NCI-H1694 (cell line): ENCODE results near the gene PRR14.

Experiments used
- DNase-seq: peaks from one replicate; lab custom pipeline; 2025; lab: John Stamatoyannopoulos, UW

PRR14 gene

DNA sequence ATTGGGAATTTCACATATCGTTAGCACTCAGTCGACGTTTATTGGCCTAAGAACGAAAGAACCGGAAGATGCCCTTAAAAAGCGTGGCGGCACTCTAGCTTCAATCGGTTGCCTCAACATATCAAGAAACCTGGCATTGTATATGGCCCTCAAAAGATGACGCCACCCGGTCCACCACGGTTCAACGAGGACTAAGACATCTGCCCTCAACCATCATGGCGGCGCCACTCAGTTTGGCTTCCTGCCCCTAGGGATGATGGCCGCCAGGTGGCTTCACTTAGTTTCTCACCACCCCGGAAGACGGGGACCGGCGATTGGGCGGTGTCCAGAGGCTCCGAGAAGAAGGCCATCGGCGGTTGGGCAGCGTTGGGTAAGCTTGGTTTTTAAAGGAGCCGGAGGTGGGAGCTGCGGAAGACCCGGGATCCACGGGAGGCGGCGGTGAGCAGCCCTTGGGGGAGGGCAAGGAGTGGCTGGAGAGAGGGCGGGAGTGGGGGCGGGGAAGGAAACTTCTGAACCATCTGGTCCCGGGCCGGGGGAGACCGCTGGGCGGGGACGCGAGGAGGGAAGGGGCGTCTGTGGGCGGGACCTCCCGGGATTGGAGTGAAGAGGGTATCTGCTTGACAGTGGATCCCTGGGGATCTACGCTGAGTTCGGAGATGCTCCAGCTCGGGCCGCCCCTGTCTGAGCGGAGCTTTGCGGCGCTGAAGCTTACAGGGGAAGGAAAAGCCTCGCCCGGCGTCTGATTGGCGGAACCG is at the start of gene PRR14:
PRR14 (plus strand) TSS at position 592 of the 755 bp plus-strand sequence. CDS start 686 bp downstream, outside the sequence.
- peak; percentile 95 for DNase-seq

- DNase-seq, result no peak
These were observed 48.8 kb upstream of the PRR14 start for GRCh38 chr16:30601966-30602365.

GRCh38 chr16:30602616-30603277 is 48.0 kb upstream of the PRR14 start:
- DNase-seq, result no peak

GRCh38 chr16:30603945-30604315 is 46.8 kb upstream of the PRR14 start:
- DNase-seq, result no peak

- no peak for DNase-seq
These were observed 46.3 kb upstream of the PRR14 start for GRCh38 chr16:30604316-30604947.

- DNase-seq, result no peak
These were observed 45.6 kb upstream of the PRR14 start for GRCh38 chr16:30605158-30605557.

- DNase-seq, result no peak
These were observed 44.8 kb upstream of the PRR14 start for GRCh38 chr16:30606004-30606403.

DNA sequence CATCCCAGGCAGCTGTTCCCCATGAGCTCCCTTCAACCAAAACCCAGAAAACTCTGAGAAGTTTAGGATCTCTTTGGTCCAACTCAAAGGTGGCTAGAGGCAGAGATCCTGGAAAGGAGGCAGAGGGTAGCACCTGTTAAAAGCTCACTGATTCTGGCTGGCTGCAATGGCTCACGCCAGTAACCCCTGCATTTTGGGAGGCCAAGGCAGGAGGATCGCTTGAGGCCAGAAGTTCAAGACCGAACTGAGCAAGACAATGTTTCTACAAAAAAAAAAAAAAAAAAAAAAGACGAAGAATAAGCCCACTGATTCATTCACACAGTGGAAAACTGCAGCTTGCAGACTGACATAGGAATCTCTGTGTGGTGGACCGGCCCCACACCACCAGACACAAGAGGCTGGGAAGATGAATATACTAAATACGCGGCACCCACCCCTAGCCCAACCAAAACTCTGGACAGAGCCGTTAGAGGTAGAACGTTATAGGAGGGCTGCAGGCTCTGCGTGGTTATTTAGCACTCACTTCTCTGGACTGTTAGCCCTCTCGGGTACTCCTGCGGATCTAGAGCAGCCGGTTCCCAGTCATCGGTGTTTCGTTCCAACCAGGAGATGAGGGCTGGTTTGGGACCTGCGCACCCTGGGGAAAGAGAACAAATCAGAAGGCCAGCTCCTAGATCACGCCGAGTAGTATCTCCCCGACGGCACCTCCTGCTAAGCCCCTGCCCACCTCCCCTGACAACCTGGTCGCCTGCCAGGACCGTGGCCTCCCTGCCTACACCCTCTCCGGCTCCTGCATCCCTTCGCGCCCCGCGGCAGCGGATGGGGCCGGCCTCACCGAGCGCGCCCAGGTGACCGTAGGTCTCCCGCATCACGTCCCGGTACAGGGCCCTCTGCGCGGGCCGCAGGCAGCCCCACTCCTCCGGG is 41.5 kb upstream of the PRR14 start:
- DNase-seq, result no peak

DNA sequence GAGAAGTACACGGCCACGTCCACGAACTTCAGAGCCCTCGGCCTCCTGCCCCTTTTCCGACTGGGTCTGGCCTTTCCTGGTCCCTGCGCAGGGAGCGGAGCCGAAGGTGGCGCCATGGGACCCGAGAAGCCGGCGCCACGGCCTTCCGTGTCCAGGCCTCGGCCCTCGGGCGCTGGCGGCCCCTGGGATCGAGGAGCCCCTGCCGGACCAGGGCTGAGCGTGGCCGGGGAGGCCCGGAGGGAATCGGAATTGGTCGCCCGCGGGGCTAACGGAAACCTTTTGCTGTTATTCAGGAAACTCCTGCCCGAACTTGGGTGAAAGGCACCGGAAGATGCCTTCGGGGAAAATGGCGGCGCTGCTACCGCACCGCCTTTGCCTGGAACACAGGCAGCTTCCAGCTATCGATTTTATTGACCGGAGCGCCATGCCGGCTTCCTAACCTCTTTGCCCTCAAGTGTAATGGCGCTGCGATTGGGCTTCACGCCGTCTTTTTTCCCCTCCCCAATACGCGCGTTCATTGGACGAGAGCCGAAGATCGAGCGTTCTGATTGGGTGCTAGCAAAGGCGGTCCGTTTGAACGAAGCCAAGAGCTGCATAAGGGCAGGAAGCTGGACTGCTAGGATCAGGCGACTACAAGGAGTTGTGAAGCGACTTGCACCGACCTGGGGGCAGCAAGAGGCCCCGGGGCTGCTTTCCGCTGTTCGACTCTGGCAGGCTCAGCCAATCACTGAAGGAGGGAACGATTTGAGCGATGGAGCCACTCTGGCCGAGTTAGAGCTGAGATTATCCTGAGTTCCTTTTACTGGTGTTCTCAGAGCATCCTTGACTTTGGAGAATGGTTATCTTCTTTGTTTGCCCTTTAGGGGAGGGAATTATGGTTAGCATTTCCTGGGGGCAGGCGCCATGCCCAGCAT is 40.6 kb upstream of the PRR14 start, which contains the start of gene ZNF689:
ZNF689 (minus strand) TSS at position 464 of the 914 bp plus-strand sequence; CDS start at position 116, 348 bp downstream.
- DNase-seq, result peak; percentile 93

- DNase-seq, result peak; percentile 18
These were observed 35.2 kb upstream of the PRR14 start for GRCh38 chr16:30615358-30616091.

DNA sequence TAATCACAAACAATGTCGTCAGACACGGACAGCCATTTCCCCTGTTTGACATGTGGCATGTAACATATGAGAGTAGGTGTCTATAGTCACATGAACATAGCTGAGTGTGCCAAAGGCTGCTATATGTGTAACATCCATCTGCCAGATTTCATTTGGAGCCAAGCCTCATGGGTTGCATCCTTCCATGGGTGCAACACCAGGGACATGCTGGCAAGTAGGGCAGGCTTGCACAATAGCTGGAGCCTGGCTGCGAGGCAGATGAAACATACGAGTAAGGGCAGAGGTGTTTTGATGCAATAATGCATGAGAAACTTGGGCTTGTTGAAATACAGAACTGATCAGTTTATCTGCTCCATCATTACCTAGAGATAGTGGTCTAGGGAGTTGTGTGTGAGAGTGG is 31.6 kb upstream of the PRR14 start:
- peak; percentile 61 for DNase-seq

DNA sequence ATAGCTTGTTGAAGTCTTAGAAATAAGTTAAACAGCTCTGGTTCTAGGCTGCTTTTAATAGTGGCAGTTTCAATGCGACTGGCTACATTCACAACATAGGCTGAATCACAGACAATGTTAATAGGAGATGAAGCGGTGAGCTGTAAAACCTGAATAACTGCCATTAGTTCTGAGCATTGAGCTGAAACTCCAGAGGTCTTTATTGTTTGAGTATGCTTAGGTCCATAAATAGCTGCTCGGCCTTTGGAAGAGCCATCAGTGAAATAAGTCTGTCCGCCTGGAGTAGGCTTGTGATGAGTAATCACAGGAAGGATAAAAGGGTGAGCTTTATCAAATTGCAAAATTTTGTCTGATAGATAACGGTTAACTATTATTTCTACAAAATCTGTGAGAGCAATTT is 31.1 kb upstream of the PRR14 start:
- no peak for DNase-seq

- DNase-seq, result no peak
These were observed 30.6 kb upstream of the PRR14 start for GRCh38 chr16:30620169-30620568.

DNA sequence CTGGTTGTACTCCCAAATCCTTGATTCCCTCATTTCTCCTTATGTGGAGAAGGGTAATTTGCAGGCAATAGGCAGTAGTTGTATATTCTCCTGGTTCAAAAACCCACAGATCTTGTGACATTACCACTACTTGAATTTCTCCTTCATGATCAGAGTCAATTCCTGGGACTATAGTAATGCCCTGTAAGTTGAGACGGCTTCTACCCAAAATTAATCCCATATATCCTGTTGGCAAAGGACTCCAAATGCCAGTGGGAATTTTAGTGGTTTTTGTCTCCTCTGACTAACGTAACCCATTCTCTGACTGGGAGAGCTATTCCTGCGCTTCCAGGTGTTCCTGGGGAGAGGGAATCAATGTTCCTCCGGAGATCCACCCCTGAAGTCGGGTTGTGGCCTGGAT is 29.0 kb upstream of the PRR14 start:
- no peak for DNase-seq

GRCh38 chr16:30622455-30623032 is 28.2 kb upstream of the PRR14 start:
- DNase-seq, result no peak

DNA sequence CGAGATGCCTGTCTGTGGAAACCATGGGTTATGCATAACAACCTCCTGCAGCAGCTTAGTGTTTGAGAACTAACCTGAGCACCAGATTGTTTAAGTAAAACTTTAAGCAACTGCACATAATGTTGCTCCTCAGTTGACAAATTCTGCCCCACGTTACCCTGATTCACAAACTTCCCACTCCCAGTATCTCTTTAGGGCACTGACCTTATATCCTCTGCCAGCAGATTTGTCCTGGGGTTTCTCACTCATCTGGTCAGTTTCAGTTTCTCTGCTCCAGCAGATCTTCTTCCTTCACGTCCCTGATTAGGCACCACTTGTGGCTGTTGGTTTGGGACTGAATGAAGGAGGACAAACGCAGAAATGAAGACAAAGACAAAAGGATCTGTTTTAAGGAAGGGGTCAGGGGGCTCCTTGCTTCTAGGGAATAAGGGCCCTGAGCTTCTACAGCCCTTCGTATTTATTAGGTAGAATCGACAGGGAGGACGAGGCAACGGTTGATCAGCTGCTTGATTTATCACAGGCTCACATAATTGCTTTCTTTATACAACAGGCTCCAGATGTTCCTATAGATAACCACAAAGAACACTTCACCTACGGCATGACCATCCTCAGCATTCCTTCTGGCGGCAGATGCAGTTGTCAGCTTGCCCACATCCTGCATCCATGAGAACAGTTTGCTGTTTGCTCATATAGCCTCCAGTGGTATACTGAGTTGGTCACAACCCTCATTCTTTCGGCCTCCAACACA is 27.1 kb upstream of the PRR14 start:
- no peak for DNase-seq

DNA sequence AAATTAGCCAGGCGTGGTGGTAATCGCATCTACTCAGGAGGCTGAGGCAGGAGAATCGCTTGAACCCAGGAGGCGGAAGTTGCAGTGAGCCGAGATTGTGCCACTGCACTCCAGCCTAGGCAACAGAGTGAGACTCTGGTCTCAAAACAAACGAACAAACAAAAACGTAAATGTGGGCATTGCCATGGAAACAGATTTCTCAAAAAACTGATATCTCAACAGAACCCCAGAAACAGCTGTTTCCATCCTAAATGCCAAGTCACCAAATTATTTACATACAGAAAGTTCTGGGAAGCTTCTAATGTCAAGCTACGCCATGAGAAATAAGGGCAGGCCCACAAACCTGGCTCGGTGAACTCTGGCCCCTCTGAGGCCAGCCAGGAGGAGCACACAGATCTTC is 24.5 kb upstream of the PRR14 start:
- DNase-seq, result no peak

DNA sequence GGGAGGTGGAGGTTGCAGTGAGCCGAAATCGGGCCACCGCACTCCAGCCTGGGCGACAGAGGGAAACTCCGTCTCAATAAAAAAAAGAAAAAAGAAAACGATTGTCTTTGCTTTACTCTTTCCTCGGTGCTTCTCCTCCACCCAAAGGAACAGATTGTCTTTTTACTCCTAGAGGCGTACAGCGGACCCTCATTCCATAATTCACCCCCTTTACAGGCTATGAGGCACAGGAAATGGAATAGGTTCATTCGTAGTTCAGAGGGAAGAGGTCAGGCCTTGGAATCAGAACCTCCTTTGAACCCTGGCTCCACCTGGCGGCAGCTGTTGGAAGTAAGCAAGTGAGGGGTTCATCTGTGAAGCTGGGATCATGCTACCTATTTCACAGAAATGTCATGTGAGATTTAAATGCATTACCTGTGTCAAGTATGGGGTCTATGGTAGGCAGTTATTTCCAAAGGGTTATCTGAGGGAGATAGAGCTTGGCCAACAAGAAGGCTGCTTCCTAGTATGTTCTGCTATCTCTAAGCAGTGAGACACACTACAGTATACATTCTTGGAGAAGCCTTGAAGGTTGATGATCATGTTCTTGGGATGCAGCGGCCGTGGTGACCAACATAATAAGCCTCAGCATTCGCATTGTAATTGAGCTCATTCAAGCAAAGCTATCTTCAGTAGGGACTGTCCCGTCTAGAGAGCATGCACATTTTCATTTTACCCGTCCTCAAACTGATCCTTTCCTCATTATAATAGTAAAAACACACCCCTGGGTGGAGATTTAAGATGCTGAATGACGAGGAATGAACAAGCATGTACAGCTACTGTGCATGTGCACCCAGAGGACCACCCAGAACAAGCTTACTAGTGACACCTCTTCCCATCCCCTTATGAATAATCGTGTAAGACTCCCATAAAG is 21.9 kb upstream of the PRR14 start:
- DNase-seq, result peak; percentile 71
